WI38 (cell line): ENCODE measurements around the gene CYLD.

Experiments
- H3K4me3 ChIP-seq: 2 replicates; pipeline ENCODE4 v1.5.1; 2011; ENCODE audit warnings: low read depth, mild to moderate bottlenecking, control low read depth, low read length
- CTCF ChIP-seq: IDR thresholded peaks from 2 replicates; pipeline ENCODE4 v1.5.1; 2012; ENCODE audit warnings: low read depth, mild to moderate bottlenecking, control low read depth, low read length

CYLD gene

DNA sequence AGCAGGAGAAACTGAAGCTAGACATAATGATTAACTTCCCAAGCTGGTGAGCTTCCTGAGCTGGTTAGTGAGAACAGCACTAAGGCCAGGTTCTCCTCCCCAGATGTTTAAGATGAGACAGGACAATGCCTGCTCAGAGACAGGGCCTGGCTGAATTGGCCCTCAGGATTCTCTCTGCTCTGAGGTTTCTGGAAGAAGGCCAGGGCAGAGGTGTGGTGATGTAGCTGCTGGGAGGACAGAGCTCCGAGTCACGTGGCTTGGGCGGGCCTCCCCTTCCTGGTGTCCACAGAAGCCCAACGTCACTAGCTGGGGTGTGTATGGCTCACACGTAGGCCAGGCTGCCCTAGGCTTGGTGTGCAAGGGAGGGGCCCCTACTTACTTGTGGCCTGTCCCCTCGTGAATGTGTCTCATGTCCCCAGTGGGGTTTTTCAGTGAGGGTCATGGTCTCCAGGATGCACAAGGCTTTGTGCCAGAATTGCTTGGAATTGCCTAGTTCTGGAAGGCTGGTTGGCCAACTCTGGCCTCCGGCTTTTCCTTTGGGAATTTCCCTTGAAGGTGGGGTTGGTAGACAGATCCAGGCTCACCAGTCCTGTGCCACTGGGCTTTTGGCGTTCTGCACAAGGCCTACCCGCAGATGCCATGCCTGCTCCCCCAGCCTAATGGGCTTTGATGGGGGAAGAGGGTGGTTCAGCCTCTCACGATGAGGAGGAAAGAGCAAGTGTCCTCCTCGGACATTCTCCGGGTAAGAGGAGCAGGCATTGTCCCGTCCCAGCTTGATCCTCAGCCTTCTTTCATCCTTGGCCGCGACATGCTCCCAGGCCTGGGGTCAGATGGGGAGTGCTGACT, 45.1 kb upstream of the CYLD start:
- TF ChIP-seq CTCF: no peak
- H3K4me3 ChIP-seq: no peak overlapping the region

- no peak overlapping the region for H3K4me3 ChIP-seq
- TF ChIP-seq CTCF: no peak
Measured at GRCh38 chr16:50697421-50697715, 44.5 kb upstream of the CYLD start.

DNA sequence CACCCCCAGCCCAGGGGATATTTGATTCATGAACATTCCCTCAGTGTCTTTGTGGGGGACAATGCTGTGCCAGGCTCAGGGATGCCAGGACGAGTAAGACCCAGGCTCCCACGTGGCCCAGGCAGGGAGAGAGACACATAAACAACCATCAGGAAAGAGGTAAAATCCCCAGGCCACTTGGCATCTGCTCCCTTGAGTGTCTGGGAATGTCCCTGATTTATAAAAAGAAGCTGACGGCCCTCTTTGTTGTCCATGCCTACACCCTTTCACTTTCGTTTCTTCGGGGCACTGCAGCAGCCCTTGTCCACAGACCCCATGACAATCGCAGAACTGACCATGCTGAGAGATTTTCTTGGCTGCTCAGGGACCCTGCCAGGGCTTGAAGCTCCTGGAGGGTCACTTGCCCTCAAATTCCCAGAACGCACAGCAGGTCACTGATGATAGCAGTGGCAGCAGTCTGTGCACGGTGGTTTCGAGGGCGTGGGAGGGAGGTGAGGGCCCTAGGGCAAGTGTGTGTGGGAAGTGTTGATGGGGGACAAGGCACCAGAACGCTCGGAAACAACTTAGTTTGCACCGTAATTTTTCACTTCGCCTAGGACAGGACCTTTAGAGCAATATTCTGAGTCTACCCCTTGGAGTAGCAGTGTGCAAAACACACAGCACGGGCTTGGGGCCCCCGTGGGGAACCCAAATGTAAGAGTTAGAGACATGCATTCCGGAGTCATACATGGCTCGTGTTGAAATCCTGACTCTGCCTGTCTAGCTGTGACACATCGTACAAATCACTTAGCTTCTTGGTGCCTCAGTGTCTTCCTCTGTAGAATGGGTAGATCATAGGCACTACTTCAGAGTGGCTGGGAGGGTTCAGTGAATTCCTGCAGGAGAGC, 43.8 kb upstream of the CYLD start:
- TF ChIP-seq CTCF: no peak
- H3K4me3 ChIP-seq: peak overlapping the region; percentile 39

DNA sequence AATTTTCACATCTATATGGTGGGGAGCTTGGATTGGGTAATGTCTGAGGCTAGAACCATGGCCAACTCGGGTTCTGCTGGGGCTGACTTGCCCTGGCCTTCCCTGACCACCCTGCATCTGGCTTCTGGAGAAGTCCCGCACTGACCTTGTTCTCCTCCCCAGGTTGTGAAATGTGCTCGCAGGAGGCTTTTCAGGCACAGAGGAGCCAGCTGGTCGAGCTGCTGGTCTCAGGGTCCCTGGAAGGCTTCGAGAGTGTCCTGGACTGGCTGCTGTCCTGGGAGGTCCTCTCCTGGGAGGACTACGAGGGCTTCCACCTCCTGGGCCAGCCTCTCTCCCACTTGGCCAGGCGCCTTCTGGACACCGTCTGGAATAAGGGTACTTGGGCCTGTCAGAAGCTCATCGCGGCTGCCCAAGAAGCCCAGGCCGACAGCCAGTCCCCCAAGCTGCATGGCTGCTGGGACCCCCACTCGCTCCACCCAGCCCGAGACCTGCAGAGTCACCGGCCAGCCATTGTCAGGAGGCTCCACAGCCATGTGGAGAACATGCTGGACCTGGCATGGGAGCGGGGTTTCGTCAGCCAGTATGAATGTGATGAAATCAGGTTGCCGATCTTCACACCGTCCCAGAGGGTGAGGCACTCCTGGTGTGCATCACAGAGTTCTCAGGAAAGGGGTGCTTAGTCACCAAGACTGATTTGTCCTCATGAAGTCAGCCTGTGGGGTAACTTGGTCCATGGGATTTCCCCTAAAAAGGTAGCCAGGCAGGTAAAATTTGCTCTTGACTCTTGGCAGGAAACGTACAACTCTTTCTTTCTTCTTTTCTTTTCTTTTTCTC, 42.3 kb upstream of the CYLD start:
- no peak overlapping the region for H3K4me3 ChIP-seq
- TF ChIP-seq CTCF: no peak

DNA sequence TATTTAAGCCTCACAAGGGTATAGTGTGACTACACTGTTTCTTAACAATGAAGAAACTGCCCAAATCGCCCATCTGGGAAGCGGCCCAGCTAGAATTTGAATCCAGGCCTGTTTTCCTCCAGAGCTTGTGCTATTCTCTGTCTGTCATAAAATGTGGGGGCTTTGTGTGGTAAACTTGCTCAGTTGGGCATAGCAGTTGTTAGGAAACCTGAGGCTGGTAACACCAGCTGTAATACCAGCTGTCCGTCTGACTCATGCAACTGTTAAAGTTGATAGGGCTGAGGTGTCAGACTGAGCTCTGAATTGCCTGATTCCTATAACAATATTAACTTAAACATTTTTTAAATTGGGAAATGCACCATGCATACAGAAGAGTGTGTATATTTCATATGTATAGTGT, 39.2 kb upstream of the CYLD start:
- TF ChIP-seq CTCF: no peak
- H3K4me3 ChIP-seq: no peak overlapping the region

DNA sequence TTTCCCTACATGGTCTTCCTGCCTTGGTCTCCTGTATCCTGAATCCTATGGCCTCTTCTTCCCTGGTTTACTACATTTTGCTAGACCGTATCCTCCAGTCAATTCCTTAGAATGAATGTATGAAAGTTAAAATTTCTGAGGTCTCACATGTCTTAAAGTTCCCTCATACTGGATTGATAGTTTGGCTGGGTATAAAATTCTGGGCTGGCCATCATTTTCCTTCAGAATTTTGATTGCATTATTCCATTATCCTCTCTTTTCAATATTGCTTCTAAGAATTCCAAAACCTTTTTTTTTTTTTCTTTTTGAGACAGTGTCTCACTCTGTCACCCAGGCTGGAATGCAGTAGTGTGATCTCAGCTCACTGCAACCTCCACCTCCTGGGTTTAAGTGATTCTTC, 37.6 kb upstream of the CYLD start:
- no peak for TF ChIP-seq CTCF
- no peak overlapping the region for H3K4me3 ChIP-seq
